Glutamatergic neuron (in vitro differentiated cells): ENCODE data around the gene SERBP1. TPM values are rescaled to one million over a fixed set of nuclear protein-coding genes. Genes with fewer than 3 reads are reported as not detected.
"Not testable (repeated sequence)": the region's sequence is repeated elsewhere in the genome, so short reads cannot be mapped to it uniquely, and the experiment has no call there.

Source experiments
- DNase-seq: peaks from one replicate; pipeline ENCODE4 v3.0.0; 2022
- H3K27ac Mint-ChIP-seq: one replicate; pipeline ENCODE4 v1.8.0; 2020; ENCODE audit warnings: mild to moderate bottlenecking, mixed read lengths, inconsistent platforms; ENCODE audit not compliant: unreplicated experiment
- H3K27me3 Mint-ChIP-seq: one replicate; pipeline ENCODE4 v1.8.0; 2020; ENCODE audit warnings: mild to moderate bottlenecking, moderate library complexity, mixed read lengths, inconsistent platforms; ENCODE audit not compliant: unreplicated experiment
- H3K36me3 Mint-ChIP-seq: one replicate; pipeline ENCODE4 v1.8.0; 2020; ENCODE audit warnings: mild to moderate bottlenecking, mixed read lengths, inconsistent platforms; ENCODE audit not compliant: unreplicated experiment
- H3K4me1 Mint-ChIP-seq: one replicate; pipeline ENCODE4 v1.8.0; 2020; ENCODE audit warnings: mild to moderate bottlenecking, low read depth, mixed read lengths, inconsistent platforms; ENCODE audit not compliant: unreplicated experiment
- H3K4me3 Mint-ChIP-seq: one replicate; pipeline ENCODE4 v1.8.0; 2020; ENCODE audit warnings: mild to moderate bottlenecking, mixed read lengths, inconsistent platforms; ENCODE audit not compliant: unreplicated experiment
- H3K9me3 Mint-ChIP-seq: one replicate; pipeline ENCODE4 v1.8.0; 2020; ENCODE audit warnings: mild to moderate bottlenecking, moderate library complexity, mixed read lengths, inconsistent platforms; ENCODE audit not compliant: unreplicated experiment
- CTCF ChIP-seq: fragments of 200-600 bp; sonication (generic); IDR thresholded peaks from one replicate; pipeline ENCODE4 v1.5.0; 2021; ENCODE audit not compliant: partially characterized antibody, unreplicated experiment
- total RNA-seq: library from RNA; stranded (reverse); fragmentation: NEBNext Ultra II Directional; extraction: Animal tissue kit (Norgen Biotek cat#: 25700); gene quantifications from one replicate; pipeline ENCODE4 v1.2.1, GENCODE V29; 2021; ENCODE audit not compliant: unreplicated experiment

The SERBP1 gene
- total RNA-seq, 1 donor from 2014 or later = 159 TPM

GRCh38 chr1:67427465-67427864 lies 2.7 kb downstream of the SERBP1 start:
- peak overlapping the region; percentile 97 for H3K4me3 Mint-ChIP-seq
- peaks cover 27% of the 10 kb centered on the region for H3K4me1 Mint-ChIP-seq
- no peak for TF ChIP-seq CTCF
- no peak for DNase-seq
- no peaks in the 10 kb centered on the region for H3K36me3 Mint-ChIP-seq
- no peak overlapping the region for H3K27ac Mint-ChIP-seq
- H3K27me3 Mint-ChIP-seq = peaks cover 12% of the 10 kb centered on the region
- peaks cover 14% of the 10 kb centered on the region for H3K9me3 Mint-ChIP-seq

GRCh38 chr1:67420835-67421492 lies 9.2 kb downstream of the SERBP1 start:
- Mint-ChIP-seq H3K4me1 (no peaks in the 10 kb centered on the region), H3K9me3 (no peaks in the 10 kb centered on the region), H3K27me3 (no peaks in the 10 kb centered on the region), H3K27ac (no peak overlapping the region), H3K36me3 (no peaks in the 10 kb centered on the region), H3K4me3 (no peak overlapping the region)
- no peak for DNase-seq
- no peak for TF ChIP-seq CTCF

GRCh38 chr1:67418839-67419586 lies 11.2 kb downstream of the SERBP1 start:
- no peak for TF ChIP-seq CTCF

GRCh38 chr1:67417733-67418132 lies 12.5 kb downstream of the SERBP1 start:
- not testable (repeated sequence) for H3K36me3 Mint-ChIP-seq, H3K27me3 Mint-ChIP-seq

More at GRCh38 chr1:67418839-67419586, 11.2 kb downstream of the SERBP1 start:
- DNase-seq = no peak
- no peaks in the 10 kb centered on the region for H3K4me1 Mint-ChIP-seq
- H3K27me3 Mint-ChIP-seq = no peaks in the 10 kb centered on the region
- no peak overlapping the region for H3K4me3 Mint-ChIP-seq
- H3K27ac Mint-ChIP-seq = no peak overlapping the region
- H3K9me3 Mint-ChIP-seq = no peaks in the 10 kb centered on the region
- no peaks in the 10 kb centered on the region for H3K36me3 Mint-ChIP-seq

GRCh38 chr1:67415041-67415440 lies 15.2 kb downstream of the SERBP1 start:
- Mint-ChIP-seq H3K27me3 (no peaks in the 10 kb centered on the region), H3K4me3 (no peak overlapping the region), H3K9me3 (no peaks in the 10 kb centered on the region), H3K36me3 (no peaks in the 10 kb centered on the region), H3K4me1 (no peaks in the 10 kb centered on the region), H3K27ac (no peak overlapping the region)
- no peak for TF ChIP-seq CTCF
- DNase-seq = no peak

More at GRCh38 chr1:67417733-67418132, 12.5 kb downstream of the SERBP1 start:
- H3K27ac Mint-ChIP-seq, H3K4me1 Mint-ChIP-seq, DNase-seq, H3K4me3 Mint-ChIP-seq, H3K9me3 Mint-ChIP-seq: not testable (repeated sequence)
